H1 (cell line): ENCODE measurements around the gene NEO1. TPM values are rescaled to one million over a fixed set of nuclear protein-coding genes. Genes with fewer than 3 reads are reported as not detected.
A peak's percentile ranks its signal among the peaks of the same experiment; 100 is the strongest.

Source experiments
- CTCF ChIA-PET: fragments of 300-600 bp; sonication (Branson Sonifier 250); formaldehyde crosslinking; loops from one replicate; lab custom pipeline; 2021; ENCODE audit not compliant: partially characterized antibody; lab: Charles Lee
- POLR2A ChIA-PET: fragments of 300-600 bp; sonication (Branson Sonifier 250); formaldehyde crosslinking; loops from one replicate; lab custom pipeline; 2021; ENCODE audit warnings: inconsistent platforms; ENCODE audit not compliant: partially characterized antibody; lab: Charles Lee
- DNase-seq, 2 experiments: peaks; one replicate each; pipeline versions ENCODE4 v3.0.0 to v3.0.0-alpha.2; 2010 to 2022; ENCODE audit warnings: low spot score in 2 of 2, low read depth in 1 of 2, mixed read lengths in 1 of 2
- FAIRE-seq: peaks from 2 replicates; lab custom pipeline; 2011; peaks lifted over from hg19 to GRCh38; lab: Jason Lieb, UNC
- H2AFZ ChIP-seq: 2 replicates; pipeline ENCODE4 v1.8.1; 2012; ENCODE audit warnings: low read length, inconsistent platforms
- H2AK5ac ChIP-seq: 2 replicates; pipeline ENCODE4 v1.6.1; 2013; ENCODE audit warnings: low read depth, low read length
- H2BK120ac ChIP-seq: replicated peaks from 2 replicates; pipeline ENCODE3; 2013; ENCODE audit warnings: low read depth, low read length, inconsistent platforms
- H2BK12ac ChIP-seq: 2 replicates; pipeline ENCODE4 v1.6.1; 2013; ENCODE audit warnings: low read depth, low read length
- H2BK15ac ChIP-seq: 2 replicates; pipeline ENCODE4 v1.6.1; 2013; ENCODE audit warnings: low read length
- H2BK20ac ChIP-seq: 2 replicates; pipeline ENCODE4 v1.6.1; 2013; ENCODE audit warnings: low read length
- H2BK5ac ChIP-seq: 2 replicates; pipeline ENCODE4 v1.6.1; 2013; ENCODE audit warnings: low read depth, low read length
- H3K14ac ChIP-seq: 2 replicates; pipeline ENCODE4 v1.6.1; 2013; ENCODE audit warnings: inconsistent platforms; ENCODE audit not compliant: insufficient read length
- H3K18ac ChIP-seq: 2 replicates; pipeline ENCODE4 v1.6.1; 2013; ENCODE audit warnings: low read length; ENCODE audit errors: extremely low read depth
- H3K23ac ChIP-seq: 2 replicates; pipeline ENCODE4 v1.6.1; 2013; ENCODE audit warnings: inconsistent platforms; ENCODE audit not compliant: insufficient read length
- H3K23me2 ChIP-seq: 2 replicates; pipeline ENCODE4 v1.6.1; 2013; ENCODE audit warnings: low read depth, low read length
- H3K27ac ChIP-seq: 2 replicates; pipeline ENCODE4 v1.6.1; 2011; ENCODE audit warnings: low read depth, low read length, inconsistent platforms
- H3K27me3 ChIP-seq, 4 experiments: replicated peaks in 1 of 4; 1 replicate in 1 of 4; 2 replicates in 3 of 4; pipeline versions ENCODE4 v1.6.1 to v1.8.1; 2011 to 2013; ENCODE audit warnings: low read length in 3 of 4, mild to moderate bottlenecking in 3 of 4, inconsistent platforms in 2 of 4, mixed read lengths in 2 of 4, moderate library complexity in 1 of 4; ENCODE audit not compliant: control insufficient read depth in 3 of 4, insufficient read depth in 3 of 4; ENCODE audit errors: extremely low read depth in 1 of 4
- H3K36me3 ChIP-seq, 4 experiments: 2 replicates each; pipeline versions ENCODE4 v1.6.1 to v1.8.1; 2011 to 2013; ENCODE audit warnings: mild to moderate bottlenecking in 4 of 4, low read length in 3 of 4, moderate library complexity in 2 of 4, control low read depth in 1 of 4, inconsistent platforms in 1 of 4; ENCODE audit not compliant: insufficient read depth in 4 of 4, control insufficient read depth in 2 of 4
- H3K4ac ChIP-seq: replicated peaks from 2 replicates; pipeline ENCODE3; 2013; ENCODE audit warnings: low read length, low read depth, mixed read lengths, inconsistent platforms; ENCODE audit not compliant: insufficient read length
- H3K4me1 ChIP-seq, 4 experiments: replicated peaks in 1 of 4; 1 replicate in 1 of 4; 2 replicates in 3 of 4; pipeline versions ENCODE4 v1.6.1 to v1.8.1; 2011 to 2013; ENCODE audit warnings: low read length in 3 of 4, inconsistent platforms in 2 of 4, mixed read lengths in 1 of 4; ENCODE audit not compliant: insufficient read depth in 4 of 4, control insufficient read depth in 3 of 4
- H3K4me2 ChIP-seq, 2 experiments: 2 replicates each; pipeline versions ENCODE4 v1.6.1 to v1.8.1; 2011 to 2013; ENCODE audit warnings: low read depth in 2 of 2, low read length in 2 of 2, control low read depth in 1 of 2, inconsistent platforms in 1 of 2, mild to moderate bottlenecking in 1 of 2; ENCODE audit not compliant: insufficient read depth in 1 of 2
- H3K4me3 ChIP-seq, 4 experiments: fragments of 200-600, 300-600 bp in 1 of 4; sonication (generic), shearing (Covaris generic), sonication (Bioruptor Twin) in 1 of 4; 2 replicates each; pipeline versions ENCODE4 v1.5.1 to v1.8.1; 2011 to 2016; ENCODE audit warnings: low read length in 4 of 4, low read depth in 3 of 4, control low read depth in 2 of 4, inconsistent platforms in 2 of 4, mild to moderate bottlenecking in 2 of 4, mixed read lengths in 1 of 4, moderate library complexity in 1 of 4; ENCODE audit not compliant: insufficient read depth in 2 of 4; ENCODE audit errors: extremely low read depth in 1 of 4
- H3K56ac ChIP-seq: replicated peaks from 2 replicates; pipeline ENCODE3; 2013; ENCODE audit warnings: low read depth, mild to moderate bottlenecking, mixed read lengths, low read length, inconsistent platforms; ENCODE audit not compliant: insufficient read length
- H3K79me1 ChIP-seq: 2 replicates; pipeline ENCODE4 v1.6.1; 2013; ENCODE audit warnings: low read depth, low read length, control low read depth
- H3K79me2 ChIP-seq, 2 experiments: 2 replicates each; pipeline versions ENCODE4 v1.6.1 to v1.8.1; 2012 to 2013; ENCODE audit warnings: low read length in 2 of 2, mild to moderate bottlenecking in 2 of 2, inconsistent platforms in 1 of 2; ENCODE audit not compliant: insufficient read depth in 2 of 2, control insufficient read depth in 1 of 2
- H3K9ac ChIP-seq, 4 experiments: replicated peaks in 1 of 4; 1 replicate in 1 of 4; 2 replicates in 3 of 4; pipeline versions ENCODE4 v1.6.1 to v1.8.1; 2011 to 2013; ENCODE audit warnings: low read depth in 3 of 4, low read length in 3 of 4, control low read depth in 2 of 4, mild to moderate bottlenecking in 2 of 4, moderate library complexity in 2 of 4, inconsistent platforms in 1 of 4; ENCODE audit errors: extremely low read depth in 1 of 4
- H3K9me3 ChIP-seq, 2 experiments: 2 replicates each; pipeline versions ENCODE4 v1.6.1 to v1.8.1; 2012 to 2013; ENCODE audit warnings: mild to moderate bottlenecking in 2 of 2, moderate library complexity in 2 of 2, control low read depth in 1 of 2, inconsistent platforms in 1 of 2, low read depth in 1 of 2, low read length in 1 of 2, mixed read lengths in 1 of 2; ENCODE audit not compliant: insufficient read depth in 2 of 2
- H4K20me1 ChIP-seq, 2 experiments: replicated peaks in 1 of 2; 2 replicates each; pipeline versions ENCODE3 to v1.8.1; 2011 to 2013; ENCODE audit warnings: inconsistent platforms in 2 of 2, low read length in 2 of 2, mild to moderate bottlenecking in 1 of 2; ENCODE audit not compliant: insufficient read depth in 2 of 2, control insufficient read depth in 1 of 2
- H4K5ac ChIP-seq: 2 replicates; pipeline ENCODE4 v1.6.1; 2013; ENCODE audit warnings: low read length, low read depth, mixed read lengths, inconsistent platforms; ENCODE audit not compliant: insufficient read length
- H4K8ac ChIP-seq: 2 replicates; pipeline ENCODE4 v1.8.0; 2013; ENCODE audit warnings: mild to moderate bottlenecking, moderate library complexity, low read length, inconsistent platforms; ENCODE audit not compliant: insufficient read depth; ENCODE audit errors: extremely low read depth
- H4K91ac ChIP-seq: replicated peaks from 2 replicates; pipeline ENCODE3; 2013; ENCODE audit warnings: low read length, mixed read lengths, inconsistent platforms; ENCODE audit not compliant: insufficient read length
- CHD2 ChIP-seq: IDR thresholded peaks from 2 replicates; pipeline ENCODE4 v1.6.1; 2012; ENCODE audit warnings: low read length, improper control_type of control experiment
- CTBP2 ChIP-seq: IDR thresholded peaks from 2 replicates; pipeline ENCODE4 v1.7.0; 2011; ENCODE audit warnings: borderline replicate concordance, mild to moderate bottlenecking, moderate library complexity, mixed read lengths, low read length; ENCODE audit not compliant: insufficient read depth, insufficient read length
- GABPA ChIP-seq: IDR thresholded peaks from 2 replicates; pipeline ENCODE4 v1.6.1; 2011; ENCODE audit warnings: mild to moderate bottlenecking, low read length, moderate library complexity, borderline replicate concordance; ENCODE audit not compliant: insufficient read depth
- MAFK ChIP-seq: IDR thresholded peaks from 2 replicates; pipeline ENCODE4 v1.6.1; 2012; ENCODE audit warnings: low read depth, mild to moderate bottlenecking, improper control_type of control experiment, low read length
- TEAD4 ChIP-seq: IDR thresholded peaks from 2 replicates; pipeline ENCODE4 v1.6.1; 2012; ENCODE audit warnings: low read depth, low read length, inconsistent platforms, mixed read lengths
- WGBS, 2 experiments: shearing (Covaris generic) in 1 of 2; methylation state at CpG; one replicate each; pipeline versions ENCODE4 v1.1.6 to v1.1.7; 2013 to 2015; ENCODE audit warnings: low lambda C conversion rate in 2 of 2, mixed read lengths in 2 of 2, inconsistent platforms in 1 of 2, low coverage in 1 of 2, missing lambda C conversion rate in 1 of 2; ENCODE audit not compliant: insufficient replicate concordance in 2 of 2, insufficient coverage in 1 of 2, insufficient read length in 1 of 2; ENCODE audit errors: extremely low coverage in 1 of 2, missing lambda C conversion rate in 1 of 2; 5-methylcytosine and 5-hydroxymethylcytosine counted together
- polyA plus RNA-seq, 7 experiments: library from polyadenylated mRNA; depleted of rRNA in 3 of 7; stranded (reverse) in 5 of 7; unstranded in 2 of 7; fragments of >200 nt in 5 of 7; fragments of 200-250 nt in 2 of 7; gene quantifications; 1 replicate in 5 of 7; 2 replicates in 1 of 7; 4 replicates in 1 of 7; pipeline versions ENCODE4 v1.2.1 to v1.2.3, GENCODE V29; 2011 to 2013; ENCODE audit warnings: missing spikeins in 2 of 7, mixed read lengths in 2 of 7
- total RNA-seq: library from RNA; stranded (reverse); fragmentation: NEBNext Ultra II Directional; extraction: Animal tissue kit (Norgen Biotek cat#: 25700); gene quantifications from 2 replicates; pipeline ENCODE4 v1.2.1, GENCODE V29; 2021
- TF ChIP-seq, protein P1 (sequence below): IDR thresholded peaks from 2 replicates; pipeline ENCODE4 v1.6.1; 2011; ENCODE audit warnings: low read depth, mild to moderate bottlenecking, low read length; ENCODE audit not compliant: insufficient read depth
- TF ChIP-seq, protein P2 (sequence below): IDR thresholded peaks from 2 replicates; pipeline ENCODE4 v1.6.1; 2011; ENCODE audit warnings: low read length, improper control_type of control experiment

The NEO1 gene
- total and polyA plus RNA-seq, 2 of the 8 experiments (the other 6 are each of a cell fraction or from before 2014, with no cell fraction given), result 36.0 to 51.0 TPM

DNA sequence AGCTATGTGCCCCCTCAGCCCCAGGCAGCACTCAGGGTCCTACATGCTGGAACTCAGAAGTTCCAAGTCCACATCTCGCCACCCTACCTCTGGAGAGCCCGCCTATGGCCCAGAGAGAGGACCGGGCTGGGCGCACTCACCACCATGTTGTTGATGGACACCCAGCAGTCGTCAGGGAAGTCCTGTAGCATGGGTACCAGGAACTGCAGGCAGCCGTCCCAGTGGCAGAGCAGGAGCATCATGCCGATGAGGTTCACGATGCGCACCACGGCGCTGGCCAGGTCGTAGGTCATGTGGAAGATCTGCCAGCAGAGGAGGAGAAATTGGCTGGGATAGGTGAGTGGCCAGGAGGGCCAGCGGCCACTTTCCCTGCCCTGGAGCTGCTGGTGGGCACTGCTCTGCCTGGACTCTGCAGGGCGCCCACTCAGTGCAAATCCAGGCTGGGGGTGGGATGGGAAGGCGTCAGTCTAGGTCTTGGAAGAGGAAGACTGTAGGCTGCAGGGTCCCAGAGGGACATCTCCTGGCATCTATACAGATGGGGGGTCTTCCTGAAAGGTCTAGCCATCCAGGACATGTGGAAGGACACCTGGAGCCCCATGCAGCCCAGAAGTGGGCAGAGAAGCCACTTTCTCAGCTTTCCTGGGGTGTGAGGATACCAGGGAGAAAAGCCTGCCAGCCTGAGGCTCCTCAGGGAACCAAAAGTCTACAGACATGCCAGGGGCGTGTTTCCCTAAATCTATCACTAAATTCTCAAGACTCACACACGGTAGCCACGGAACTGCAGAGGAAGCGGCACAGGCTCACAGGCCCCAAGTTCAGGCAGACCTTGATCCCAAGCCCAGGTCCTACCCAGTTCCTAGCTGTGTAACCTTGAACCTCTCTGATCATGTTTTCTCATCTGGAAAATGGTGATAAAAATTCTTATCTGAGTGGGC is 280.0 kb downstream of the NEO1 start:
- H4K91ac ChIP-seq, result no peak overlapping the region
- no peak overlapping the region for H3K14ac ChIP-seq
- no peaks in the 10 kb centered on the region for H3K23me2 ChIP-seq
- peaks cover 0 to 4% of the 10 kb centered on the region in 2 experiments for H4K20me1 ChIP-seq
- peaks cover 5% of the 10 kb centered on the region for H3K79me1 ChIP-seq
- no peak overlapping the region for H3K27ac ChIP-seq
- DNase-seq (no peak), FAIRE-seq (no peak)
- H2BK5ac ChIP-seq, result no peak overlapping the region
- H3K27me3 ChIP-seq, result no peaks in the 10 kb centered on the region
- no peak overlapping the region for H2AK5ac ChIP-seq
- H3K36me3 ChIP-seq, result peaks cover 0 to 7% (median 3%) of the 10 kb centered on the region in 4 experiments; a peak in 4 of 8 replicates
- H3K56ac ChIP-seq, result no peak overlapping the region
- no peak overlapping the region for H3K4me2 ChIP-seq
- no peak overlapping the region for H2AFZ ChIP-seq
- H2BK15ac ChIP-seq, result no peak overlapping the region
- no peak overlapping the region for H3K4ac ChIP-seq
- ChIA-PET CTCF (interaction anchor here (1.2 kb wide), 1 partner anchor 17 kb away, joined by 3 read pairs; no protein-coding TSS in a partner anchor), POLR2A (no interaction called here)
- no peak overlapping the region for H3K4me3 ChIP-seq
- H4K8ac ChIP-seq, result peak overlapping the region; percentile 12; the same call in 1 of the 2 replicates
- no peaks in the 10 kb centered on the region for H3K9me3 ChIP-seq
- no peak for TF ChIP-seq TEAD4
- TF ChIP-seq MAFK, result no peak
- TF ChIP-seq CHD2, result no peak
- no peak for TF ChIP-seq GABPA
- TF ChIP-seq, protein P1, sequence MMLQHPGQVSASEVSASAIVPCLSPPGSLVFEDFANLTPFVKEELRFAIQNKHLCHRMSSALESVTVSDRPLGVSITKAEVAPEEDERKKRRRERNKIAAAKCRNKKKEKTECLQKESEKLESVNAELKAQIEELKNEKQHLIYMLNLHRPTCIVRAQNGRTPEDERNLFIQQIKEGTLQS, result no peak
- no peak for TF ChIP-seq CTBP2
- TF ChIP-seq, protein P2, sequence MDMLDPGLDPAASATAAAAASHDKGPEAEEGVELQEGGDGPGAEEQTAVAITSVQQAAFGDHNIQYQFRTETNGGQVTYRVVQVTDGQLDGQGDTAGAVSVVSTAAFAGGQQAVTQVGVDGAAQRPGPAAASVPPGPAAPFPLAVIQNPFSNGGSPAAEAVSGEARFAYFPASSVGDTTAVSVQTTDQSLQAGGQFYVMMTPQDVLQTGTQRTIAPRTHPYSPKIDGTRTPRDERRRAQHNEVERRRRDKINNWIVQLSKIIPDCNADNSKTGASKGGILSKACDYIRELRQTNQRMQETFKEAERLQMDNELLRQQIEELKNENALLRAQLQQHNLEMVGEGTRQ, result no peak
- no peak overlapping the region for H2BK12ac ChIP-seq
- H2BK20ac ChIP-seq, result no peak overlapping the region
- H3K18ac ChIP-seq, result no peak overlapping the region
- no peak overlapping the region for H3K9ac ChIP-seq
- H2BK120ac ChIP-seq, result no peak overlapping the region
- peaks cover 0 to 8% (median 3%) of the 10 kb centered on the region in 4 experiments; a peak in 2 of 7 replicates for H3K4me1 ChIP-seq
- H4K5ac ChIP-seq, result no peak overlapping the region
- H3K79me2 ChIP-seq, result peaks cover 0 to 8% of the 10 kb centered on the region in 2 experiments; a peak in 1 of 4 replicates
- 88% methylated on average over 18 of the region's 19 CpGs; no CpG with 5 or more reads in 1 of the 2 experiments for WGBS, 2 experiments
- no peak overlapping the region for H3K23ac ChIP-seq
